ENCODE measurements around the gene ADGRL1. TPM values are rescaled to one million over a fixed set of nuclear protein-coding genes. Genes with fewer than 3 reads are reported as not detected.

ADGRL1 gene
- total RNA-seq, 4 donors from 2014 or later, result 20.8 to 55.1 (median 32.6) TPM

DNA sequence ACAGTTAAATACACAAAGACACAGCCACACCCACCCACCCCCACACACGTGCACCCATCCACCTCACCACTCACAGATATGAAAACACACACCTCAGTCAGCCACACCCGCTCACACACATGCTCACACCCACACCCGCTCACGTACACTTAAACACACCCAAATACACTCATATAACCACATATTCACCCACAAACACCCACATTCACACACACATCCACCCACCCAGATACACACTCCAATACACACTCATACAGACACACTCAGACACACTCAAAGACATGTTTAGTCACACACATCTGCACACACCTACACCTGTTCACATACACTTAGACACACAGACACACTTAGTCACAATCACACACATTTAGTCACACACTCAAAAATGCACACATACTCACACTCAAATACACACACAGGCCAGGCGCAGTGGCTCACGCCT, 30.6 kb downstream of the ADGRL1 start:
- Histone ChIP-seq H3K4me1 (no peaks in the 10 kb centered on the region), H3K4me3 (no peak overlapping the region), H3K9me3 (no peaks in the 10 kb centered on the region), H3K27me3 (no peaks in the 10 kb centered on the region), H3K27ac (replicated peaks in 1 of 4) (no peak overlapping the region), H3K36me3 (peaks cover 21 to 82% (median 63%) of the 10 kb centered on the region in 4 donors)
- DNase-seq (ENCODE audit: extremely low spot score), result no peak
- intact Hi-C loops (cut with DNase I), result no loop called here
- WGBS, result 93% methylated on average over 6 of the region's 6 CpGs
- TF ChIP-seq POLR2AphosphoS5 (IDR thresholded peaks at IDR 0.05), result no peak
- TF ChIP-seq POLR2A (IDR thresholded peaks at IDR 0.05; ENCODE audit: low read depth), result no peak
- no peak for TF ChIP-seq EP300 (IDR thresholded peaks at IDR 0.05)
- TF ChIP-seq CTCF (IDR thresholded peaks at IDR 0.05), result no peak

DNA sequence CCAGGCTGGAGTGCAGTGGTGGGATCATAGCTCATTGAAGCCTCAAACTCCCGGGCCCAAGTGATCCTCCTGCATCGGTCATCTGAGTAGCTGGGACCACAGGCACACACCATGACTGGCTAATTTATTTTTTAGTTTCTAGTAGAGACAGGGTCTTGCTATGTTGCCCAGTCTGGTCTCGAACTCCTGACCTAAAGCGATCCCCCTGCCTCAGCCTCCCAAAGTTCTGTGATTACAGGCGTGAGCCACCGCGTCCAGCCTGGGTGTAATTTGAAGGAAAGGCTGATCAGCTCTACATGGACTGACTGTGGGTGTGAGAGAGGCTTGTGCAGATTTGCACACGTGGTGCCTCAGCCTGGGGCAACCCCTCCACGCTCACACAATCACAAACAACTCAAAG, 31.1 kb downstream of the ADGRL1 start:
- no peak for TF ChIP-seq POLR2AphosphoS5 (IDR thresholded peaks at IDR 0.05)
- no peak for TF ChIP-seq CTCF (IDR thresholded peaks at IDR 0.05)
- TF ChIP-seq EP300 (IDR thresholded peaks at IDR 0.05), result no peak
- no peak for TF ChIP-seq POLR2A (IDR thresholded peaks at IDR 0.05; ENCODE audit: low read depth)
- H3K36me3 ChIP-seq, result peaks cover 23 to 86% (median 68%) of the 10 kb centered on the region in 4 donors
- intact Hi-C loops (cut with DNase I), result no loop called here
- no peaks in the 10 kb centered on the region for H3K9me3 ChIP-seq
- 95% methylated on average over 9 of the region's 9 CpGs for WGBS
- no peak overlapping the region for H3K4me3 ChIP-seq
- no peak for DNase-seq (ENCODE audit: extremely low spot score)
- H3K27ac ChIP-seq (replicated peaks in 1 of 4), result no peak overlapping the region
- H3K4me1 ChIP-seq, result no peaks in the 10 kb centered on the region
- H3K27me3 ChIP-seq, result no peaks in the 10 kb centered on the region

DNA sequence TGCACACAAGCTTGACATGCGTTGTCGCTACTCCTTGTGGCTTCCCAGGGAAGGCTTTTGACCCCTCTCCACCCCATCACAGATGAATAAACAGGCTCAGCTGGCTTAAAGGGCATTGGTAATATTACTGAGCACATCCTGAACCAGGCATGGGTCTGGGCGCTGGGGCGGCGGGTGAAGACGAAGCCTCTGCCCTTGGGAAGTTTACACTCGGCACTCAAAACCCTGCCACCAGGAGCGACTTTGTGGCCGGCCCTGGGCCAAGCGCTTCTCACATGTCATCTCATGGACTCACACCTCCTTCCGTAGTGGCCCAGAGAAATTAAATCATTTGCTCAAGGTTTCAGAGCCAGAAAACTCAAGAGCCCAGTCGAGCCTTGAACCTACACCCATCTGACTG, 37.0 kb downstream of the ADGRL1 start:
- H3K4me3 ChIP-seq, result no peak overlapping the region
- WGBS, result 88% methylated on average over 12 of the region's 12 CpGs
- no peak for DNase-seq (ENCODE audit: extremely low spot score)
- peaks cover 21 to 60% (median 47%) of the 10 kb centered on the region in 4 donors for H3K36me3 ChIP-seq
- intact Hi-C loops (cut with DNase I), result no loop called here
- peaks cover 12 to 25% (median 21%) of the 10 kb centered on the region in 4 donors for H3K4me1 ChIP-seq
- no peaks in the 10 kb centered on the region for H3K27me3 ChIP-seq
- no peak overlapping the region for H3K27ac ChIP-seq (replicated peaks in 1 of 4)
- TF ChIP-seq CTCF (IDR thresholded peaks at IDR 0.05), result no peak
- no peak for TF ChIP-seq POLR2AphosphoS5 (IDR thresholded peaks at IDR 0.05)
- TF ChIP-seq EP300 (IDR thresholded peaks at IDR 0.05), result no peak
- TF ChIP-seq POLR2A (IDR thresholded peaks at IDR 0.05; ENCODE audit: low read depth), result no peak
- H3K9me3 ChIP-seq, result no peaks in the 10 kb centered on the region

DNA sequence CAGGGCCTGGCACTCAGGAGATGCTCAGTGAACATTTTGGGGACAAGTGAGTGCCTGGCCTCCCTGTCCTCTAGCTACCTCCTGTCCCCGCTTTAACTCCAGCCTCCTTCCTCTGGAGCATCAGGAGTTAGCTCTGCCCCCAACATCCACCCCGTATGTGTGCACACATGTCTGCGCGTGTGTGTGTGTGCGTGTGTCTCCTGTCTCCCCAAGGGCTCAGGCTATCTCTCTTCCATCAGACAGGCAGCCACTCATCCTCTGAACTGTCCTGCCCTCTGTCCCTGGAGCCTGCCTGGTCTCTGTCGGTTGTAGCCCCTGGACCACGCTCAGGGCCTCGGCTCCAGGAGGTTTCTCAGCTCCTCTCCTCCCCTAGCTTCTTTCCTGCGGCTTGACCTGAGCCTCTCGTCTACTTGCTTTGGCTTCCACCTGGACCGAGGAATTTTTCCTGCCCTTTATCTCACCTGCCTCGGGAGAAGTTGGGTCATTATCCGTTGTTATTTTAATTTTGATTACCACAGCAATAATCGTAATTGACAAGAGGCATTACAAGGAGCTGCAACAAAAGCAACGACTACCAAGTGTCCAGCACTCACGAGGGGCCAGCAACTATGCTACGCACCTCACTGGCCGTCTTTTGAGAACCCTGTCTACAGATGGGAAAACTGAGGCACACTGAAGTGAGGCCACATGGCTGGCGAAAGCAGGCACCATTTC, 37.6 kb downstream of the ADGRL1 start:
- DNase-seq (ENCODE audit: extremely low spot score), result no peak
- H3K27ac ChIP-seq (replicated peaks in 1 of 4), result no peak overlapping the region
- peaks cover 19 to 58% (median 44%) of the 10 kb centered on the region in 4 donors for H3K36me3 ChIP-seq
- H3K9me3 ChIP-seq, result no peaks in the 10 kb centered on the region
- H3K4me1 ChIP-seq, result peaks cover 12 to 25% (median 21%) of the 10 kb centered on the region in 4 donors
- intact Hi-C loops (cut with DNase I), result no loop called here
- no peak overlapping the region for H3K4me3 ChIP-seq
- TF ChIP-seq POLR2AphosphoS5 (IDR thresholded peaks at IDR 0.05) (no peak), EP300 (IDR thresholded peaks at IDR 0.05) (no peak), CTCF (IDR thresholded peaks at IDR 0.05) (no peak), POLR2A (IDR thresholded peaks at IDR 0.05; ENCODE audit: low read depth) (no peak)
- H3K27me3 ChIP-seq, result no peaks in the 10 kb centered on the region
- WGBS, result 89% methylated on average over 19 of the region's 19 CpGs

All from esophagus muscularis mucosa (tissue), 4 donors.